Skeletal muscle tissue (tissue), 4 donors: Measurements from ENCODE around the gene B3GNT5. TPM values are rescaled to one million over a fixed set of nuclear protein-coding genes. Genes with fewer than 3 reads are reported as not detected.

ENCODE experiments used
- H3K27ac ChIP-seq: one replicate; pipeline ENCODE4 v1.7.0; 2013; ENCODE audit warnings: mild to moderate bottlenecking, low read depth, low read length, inconsistent platforms
- H3K27me3 ChIP-seq, 3 donors: one replicate each; pipeline ENCODE4 v1.7.0; 2013; ENCODE audit warnings: low read length in 3 of 3; ENCODE audit not compliant: control insufficient read depth in 3 of 3, insufficient read depth in 3 of 3
- H3K36me3 ChIP-seq, 3 donors: one replicate each; pipeline ENCODE4 v1.7.0; 2013; ENCODE audit warnings: low read length in 3 of 3; ENCODE audit not compliant: control insufficient read depth in 3 of 3, insufficient read depth in 3 of 3
- H3K4me1 ChIP-seq, 3 donors: one replicate each; pipeline ENCODE4 v1.7.0; 2013; ENCODE audit warnings: low read length in 3 of 3, mild to moderate bottlenecking in 3 of 3; ENCODE audit not compliant: control insufficient read depth in 3 of 3, insufficient read depth in 3 of 3
- H3K4me3 ChIP-seq, 3 donors: one replicate each; pipeline ENCODE4 v1.7.0; 2013; ENCODE audit warnings: low read length in 3 of 3
- H3K9ac ChIP-seq, 3 donors: one replicate each; pipeline ENCODE4 v1.7.0; 2013; ENCODE audit warnings: low read length in 3 of 3, mild to moderate bottlenecking in 3 of 3, moderate library complexity in 2 of 3, low read depth in 1 of 3
- H3K9me3 ChIP-seq, 3 donors: one replicate each; pipeline ENCODE4 v1.7.0; 2013; ENCODE audit warnings: low read length in 3 of 3; ENCODE audit not compliant: control insufficient read depth in 3 of 3
- total RNA-seq: library from RNA; depleted of rRNA; stranded (reverse); fragments of >200 nt; gene quantifications from one replicate; pipeline ENCODE4 v1.2.3, GENCODE V29; 2014
- donor health status: Osteomylitis.

B3GNT5 gene
- total RNA-seq, 1 donor from 2014 or later, result 4.2 TPM

- Histone ChIP-seq H3K9ac (no peak overlapping the region), H3K27me3 (no peaks in the 10 kb centered on the region), H3K4me3 (no peak overlapping the region), H3K36me3 (no peaks in the 10 kb centered on the region), H3K4me1 (peaks cover 12 to 32% (median 31%) of the 10 kb centered on the region in 3 donors), H3K27ac (no peak overlapping the region), H3K9me3 (no peaks in the 10 kb centered on the region)
Measured at GRCh38 chr3:183262875-183263378, 9.9 kb downstream of the B3GNT5 start.

- Histone ChIP-seq H3K36me3 (no peaks in the 10 kb centered on the region), H3K9me3 (no peaks in the 10 kb centered on the region), H3K27me3 (no peaks in the 10 kb centered on the region), H3K9ac (peak overlapping the region in 1 of 3 donors; percentile 3), H3K27ac (peak overlapping the region; percentile 46), H3K4me3 (no peak overlapping the region), H3K4me1 (peaks cover 18 to 35% (median 33%) of the 10 kb centered on the region in 3 donors)
Measured at GRCh38 chr3:183264268-183264667, 11.2 kb downstream of the B3GNT5 start.

- H3K36me3 ChIP-seq, result peaks cover 0 to under 1% (median 0%) of the 10 kb centered on the region in 3 donors
- peak overlapping the region; percentile 32 to 77 (median 57) for H3K9ac ChIP-seq
- H3K27me3 ChIP-seq, result no peaks in the 10 kb centered on the region
- H3K4me1 ChIP-seq, result peaks cover 15 to 29% (median 27%) of the 10 kb centered on the region in 3 donors
- H3K27ac ChIP-seq, result peak overlapping the region; percentile 46
- H3K4me3 ChIP-seq, result peak overlapping the region; percentile 16 to 55 (median 21)
- no peaks in the 10 kb centered on the region for H3K9me3 ChIP-seq
Measured at GRCh38 chr3:183265157-183265642, 12.1 kb downstream of the B3GNT5 start.

GRCh38 chr3:183265834-183266417, 12.9 kb downstream of the B3GNT5 start:
- Histone ChIP-seq H3K9me3 (no peaks in the 10 kb centered on the region), H3K4me1 (peaks cover 15 to 27% (median 27%) of the 10 kb centered on the region in 3 donors), H3K36me3 (peaks cover 0 to 3% (median 0%) of the 10 kb centered on the region in 3 donors), H3K4me3 (no peak overlapping the region), H3K27ac (peak overlapping the region; percentile 46), H3K27me3 (no peaks in the 10 kb centered on the region), H3K9ac (peak overlapping the region in 2 of 3 donors; percentile 4 to 77)

- Histone ChIP-seq H3K9ac (no peak overlapping the region), H3K36me3 (peaks cover 0 to 3% (median 0%) of the 10 kb centered on the region in 3 donors), H3K27me3 (no peaks in the 10 kb centered on the region), H3K4me3 (no peak overlapping the region), H3K27ac (no peak overlapping the region), H3K9me3 (no peaks in the 10 kb centered on the region), H3K4me1 (peaks cover 15 to 27% (median 27%) of the 10 kb centered on the region in 3 donors)
Measured at GRCh38 chr3:183266454-183266853, 13.4 kb downstream of the B3GNT5 start.

GRCh38 chr3:183267140-183267539, 14.1 kb downstream of the B3GNT5 start:
- no peak overlapping the region for H3K9ac ChIP-seq
- no peak overlapping the region for H3K4me3 ChIP-seq
- peaks cover 0 to 3% (median 0%) of the 10 kb centered on the region in 3 donors for H3K36me3 ChIP-seq
- H3K9me3 ChIP-seq, result no peaks in the 10 kb centered on the region
- H3K27me3 ChIP-seq, result no peaks in the 10 kb centered on the region
- H3K4me1 ChIP-seq, result peaks cover 15 to 29% (median 27%) of the 10 kb centered on the region in 3 donors
- no peak overlapping the region for H3K27ac ChIP-seq

- Histone ChIP-seq H3K36me3 (peaks cover 0 to 3% (median 0%) of the 10 kb centered on the region in 3 donors), H3K4me1 (peaks cover 15 to 29% (median 27%) of the 10 kb centered on the region in 3 donors), H3K9ac (no peak overlapping the region), H3K27me3 (no peaks in the 10 kb centered on the region), H3K27ac (no peak overlapping the region), H3K4me3 (no peak overlapping the region), H3K9me3 (no peaks in the 10 kb centered on the region)
Measured at GRCh38 chr3:183268366-183268765, 15.3 kb downstream of the B3GNT5 start.

GRCh38 chr3:183269345-183269744, 16.3 kb downstream of the B3GNT5 start:
- no peak overlapping the region for H3K9ac ChIP-seq
- no peak overlapping the region for H3K27ac ChIP-seq
- H3K4me3 ChIP-seq, result no peak overlapping the region
- H3K4me1 ChIP-seq, result peaks cover 15 to 23% (median 20%) of the 10 kb centered on the region in 3 donors
- no peaks in the 10 kb centered on the region for H3K9me3 ChIP-seq
- H3K27me3 ChIP-seq, result no peaks in the 10 kb centered on the region
- H3K36me3 ChIP-seq, result peaks cover 0 to 3% (median 0%) of the 10 kb centered on the region in 3 donors

GRCh38 chr3:183270344-183270743, 17.3 kb downstream of the B3GNT5 start:
- H3K9ac ChIP-seq, result no peak overlapping the region
- no peak overlapping the region for H3K27ac ChIP-seq
- peaks cover 0 to 3% (median 0%) of the 10 kb centered on the region in 3 donors for H3K36me3 ChIP-seq
- no peaks in the 10 kb centered on the region for H3K9me3 ChIP-seq
- no peaks in the 10 kb centered on the region for H3K27me3 ChIP-seq
- no peak overlapping the region for H3K4me3 ChIP-seq
- peaks cover 8 to 18% (median 15%) of the 10 kb centered on the region in 3 donors for H3K4me1 ChIP-seq

GRCh38 chr3:183272142-183272541, 19.1 kb downstream of the B3GNT5 start:
- Histone ChIP-seq H3K9me3 (no peaks in the 10 kb centered on the region), H3K9ac (no peak overlapping the region), H3K36me3 (peaks cover 0 to 3% (median 0%) of the 10 kb centered on the region in 3 donors), H3K4me3 (no peak overlapping the region), H3K27me3 (no peaks in the 10 kb centered on the region), H3K27ac (no peak overlapping the region), H3K4me1 (peaks cover 6 to 13% (median 9%) of the 10 kb centered on the region in 3 donors)
